Measurements from ENCODE around the gene ADAMTSL1.

ADAMTSL1 gene

GRCh38 chr9:18798508-18799290, 324.7 kb downstream of the ADAMTSL1 start:
- no peak for ATAC-seq
- peak overlapping the region in 1 of 2 donors; percentile 44 for H3K27ac Mint-ChIP-seq
- H3K4me3 Mint-ChIP-seq, result no peak overlapping the region
- no peak for DNase-seq
- H3K27me3 Mint-ChIP-seq, result no peaks in the 10 kb centered on the region
- H3K4me1 Mint-ChIP-seq, result no peaks in the 10 kb centered on the region
- H3K9me3 Mint-ChIP-seq, result no peaks in the 10 kb centered on the region

DNA sequence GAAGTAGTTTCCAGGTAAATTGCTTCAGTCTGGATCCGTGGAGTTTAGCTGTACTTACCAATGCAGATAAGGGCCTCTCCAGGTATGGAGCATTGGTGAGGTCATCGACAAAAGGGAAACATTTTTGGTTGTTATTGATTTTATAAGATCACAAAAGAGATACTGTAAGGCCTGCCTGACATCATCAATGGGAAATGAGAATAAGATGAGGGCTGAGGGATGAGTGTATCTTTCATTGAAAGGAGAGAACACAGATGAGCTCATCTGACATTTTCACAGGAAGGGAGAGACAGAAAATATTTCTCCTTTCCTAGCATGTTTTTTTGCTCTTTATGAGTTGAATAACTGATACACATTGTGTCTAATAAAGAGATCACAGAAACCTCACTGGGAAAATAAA, 325.5 kb downstream of the ADAMTSL1 start:
- no peaks in the 10 kb centered on the region for H3K9me3 Mint-ChIP-seq
- DNase-seq, result no peak
- H3K4me3 Mint-ChIP-seq, result no peak overlapping the region
- no peaks in the 10 kb centered on the region for H3K27me3 Mint-ChIP-seq
- H3K27ac Mint-ChIP-seq, result no peak overlapping the region
- ATAC-seq, result no peak
- H3K4me1 Mint-ChIP-seq, result no peaks in the 10 kb centered on the region

DNA sequence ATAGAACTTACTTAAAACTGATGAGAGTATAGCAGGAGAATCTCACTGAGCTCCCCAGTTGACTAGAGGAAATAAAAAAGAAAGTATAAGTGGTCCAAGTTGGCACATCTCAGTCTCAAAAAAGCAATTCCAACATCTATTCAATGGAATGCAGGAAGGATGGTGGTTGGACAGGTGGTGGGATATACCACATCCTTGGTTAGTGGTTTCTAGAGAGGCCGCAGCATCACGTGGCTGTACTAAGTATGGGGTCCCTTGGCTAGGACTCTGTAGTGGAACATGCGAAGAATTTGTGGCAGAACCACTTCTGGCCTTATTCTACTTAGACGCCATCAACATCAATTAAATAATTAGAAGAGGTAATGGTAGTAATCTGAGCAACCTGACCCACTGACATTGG, 326.6 kb downstream of the ADAMTSL1 start:
- ATAC-seq, result no peak
- DNase-seq, result no peak
- no peak overlapping the region for H3K4me3 Mint-ChIP-seq
- H3K27ac Mint-ChIP-seq, result no peak overlapping the region
- H3K9me3 Mint-ChIP-seq, result no peaks in the 10 kb centered on the region
- no peaks in the 10 kb centered on the region for H3K27me3 Mint-ChIP-seq
- no peaks in the 10 kb centered on the region for H3K4me1 Mint-ChIP-seq

GRCh38 chr9:18805386-18805785, 331.4 kb downstream of the ADAMTSL1 start:
- ATAC-seq (no peak), DNase-seq (no peak)
- Mint-ChIP-seq H3K27ac (no peak overlapping the region), H3K4me3 (no peak overlapping the region), H3K4me1 (no peaks in the 10 kb centered on the region), H3K27me3 (no peaks in the 10 kb centered on the region), H3K9me3 (no peaks in the 10 kb centered on the region)

GRCh38 chr9:18806232-18807080, 332.5 kb downstream of the ADAMTSL1 start:
- Mint-ChIP-seq H3K4me1 (no peaks in the 10 kb centered on the region), H3K27ac (no peak overlapping the region), H3K9me3 (no peaks in the 10 kb centered on the region), H3K4me3 (no peak overlapping the region), H3K27me3 (no peaks in the 10 kb centered on the region)
- no peak for ATAC-seq
- no peak for DNase-seq

GRCh38 chr9:18810581-18810980, 336.6 kb downstream of the ADAMTSL1 start:
- DNase-seq (no peak), ATAC-seq (no peak)
- Mint-ChIP-seq H3K4me1 (no peaks in the 10 kb centered on the region), H3K27me3 (no peaks in the 10 kb centered on the region), H3K9me3 (no peaks in the 10 kb centered on the region), H3K4me3 (no peak overlapping the region), H3K27ac (no peak overlapping the region)

DNA sequence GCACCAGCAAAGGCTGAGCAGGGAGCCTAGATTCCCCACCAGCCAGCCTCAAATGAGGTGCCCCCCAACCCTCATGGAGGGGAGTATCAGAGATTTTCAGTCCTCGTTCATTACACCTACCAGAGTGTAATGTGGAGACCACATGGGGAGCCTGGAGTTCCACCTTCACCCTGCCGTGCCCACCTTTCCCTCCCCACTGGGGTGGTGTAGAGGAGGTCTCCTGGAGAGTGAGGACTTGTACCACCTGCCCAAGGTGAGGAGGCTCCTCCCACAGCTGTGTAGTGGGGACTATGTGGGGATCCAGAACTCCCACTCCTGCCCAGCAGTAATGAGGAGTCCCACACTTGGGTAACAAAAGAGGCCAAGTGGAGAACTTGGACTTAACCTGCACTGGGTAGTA, 337.2 kb downstream of the ADAMTSL1 start:
- Mint-ChIP-seq H3K27ac (no peak overlapping the region), H3K27me3 (no peaks in the 10 kb centered on the region), H3K9me3 (no peaks in the 10 kb centered on the region), H3K4me3 (no peak overlapping the region), H3K4me1 (no peaks in the 10 kb centered on the region)
- DNase-seq, result no peak
- ATAC-seq, result no peak

DNA sequence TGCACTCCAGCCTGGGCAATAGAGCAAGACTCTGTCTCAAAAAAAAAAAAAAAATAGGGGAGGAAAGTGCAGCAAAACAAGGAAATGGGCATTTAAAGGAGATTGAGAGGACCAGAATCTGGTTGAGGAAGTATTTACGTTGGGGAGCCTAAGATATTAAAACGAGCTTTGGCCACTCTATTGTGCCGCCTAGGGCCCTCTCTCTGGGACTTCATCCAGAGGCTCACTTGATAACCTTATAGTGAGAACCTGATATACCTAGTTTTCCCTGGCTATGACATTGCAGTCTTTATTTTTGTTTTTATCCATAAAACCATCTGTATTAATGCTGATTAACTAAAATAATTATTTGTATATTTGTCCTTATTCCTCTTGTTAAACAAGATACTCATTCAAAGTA, 345.5 kb downstream of the ADAMTSL1 start:
- DNase-seq (no peak), ATAC-seq (no peak)
- Mint-ChIP-seq H3K27me3 (no peaks in the 10 kb centered on the region), H3K9me3 (no peaks in the 10 kb centered on the region), H3K27ac (no peak overlapping the region), H3K4me3 (no peak overlapping the region), H3K4me1 (no peaks in the 10 kb centered on the region)

DNA sequence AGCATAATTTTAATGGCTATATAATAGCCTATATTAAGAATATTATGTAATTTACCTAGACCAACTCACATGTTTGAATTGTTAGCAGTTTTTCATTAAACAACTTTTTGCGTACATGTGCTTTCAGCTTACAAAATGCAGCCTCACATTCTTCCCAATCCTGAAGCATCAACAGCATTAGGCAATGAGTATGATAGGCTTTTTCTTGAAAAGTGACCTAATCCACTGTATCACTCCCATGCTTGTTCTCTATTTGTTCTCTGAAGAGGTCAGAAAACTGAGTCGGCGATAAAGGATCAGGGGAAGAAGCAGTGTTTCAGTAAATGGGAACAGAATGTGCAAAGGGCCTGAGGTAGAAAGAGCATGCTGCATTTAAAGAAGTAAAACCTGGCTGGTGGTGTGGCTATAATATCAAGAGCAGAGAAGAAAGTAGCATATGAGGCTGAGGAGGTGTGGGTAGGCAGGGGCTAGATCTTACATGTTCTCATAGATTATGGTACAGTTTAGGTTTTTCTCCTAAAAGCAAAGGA, 346.7 kb downstream of the ADAMTSL1 start:
- no peak for DNase-seq
- H3K4me1 Mint-ChIP-seq, result peaks cover 4% of the 10 kb centered on the region
- no peak for ATAC-seq
- no peak overlapping the region for H3K27ac Mint-ChIP-seq
- no peaks in the 10 kb centered on the region for H3K9me3 Mint-ChIP-seq
- no peaks in the 10 kb centered on the region for H3K27me3 Mint-ChIP-seq
- H3K4me3 Mint-ChIP-seq, result no peak overlapping the region

GRCh38 chr9:18821788-18822187, 347.8 kb downstream of the ADAMTSL1 start:
- DNase-seq, result no peak
- Mint-ChIP-seq H3K27ac (no peak overlapping the region), H3K4me1 (peaks cover 12% of the 10 kb centered on the region), H3K4me3 (no peak overlapping the region), H3K9me3 (no peaks in the 10 kb centered on the region), H3K27me3 (no peaks in the 10 kb centered on the region)
- no peak for ATAC-seq

DNA sequence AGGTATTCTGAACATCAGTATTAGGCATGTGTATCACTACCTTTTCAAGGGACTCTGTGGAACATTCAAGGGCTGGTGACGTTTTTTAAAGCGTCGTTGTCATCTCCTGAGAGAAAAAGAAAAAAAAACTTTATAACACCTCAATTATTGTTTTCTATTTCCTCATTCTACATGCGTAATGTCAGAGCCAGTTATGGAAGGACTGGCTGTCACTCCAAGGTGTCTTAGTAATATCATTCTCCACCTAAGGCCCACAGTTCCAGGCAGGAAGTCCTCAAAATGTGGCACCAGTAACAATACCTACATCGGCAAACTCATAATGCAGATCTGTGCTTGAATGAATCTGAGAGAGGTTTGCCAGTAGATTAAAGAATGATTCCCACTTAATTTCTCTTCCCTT, 348.9 kb downstream of the ADAMTSL1 start:
- ATAC-seq, result no peak
- H3K4me3 Mint-ChIP-seq, result no peak overlapping the region
- H3K27ac Mint-ChIP-seq, result no peak overlapping the region
- DNase-seq, result no peak
- H3K4me1 Mint-ChIP-seq, result peaks cover 12% of the 10 kb centered on the region
- H3K9me3 Mint-ChIP-seq, result no peaks in the 10 kb centered on the region
- no peaks in the 10 kb centered on the region for H3K27me3 Mint-ChIP-seq

DNA sequence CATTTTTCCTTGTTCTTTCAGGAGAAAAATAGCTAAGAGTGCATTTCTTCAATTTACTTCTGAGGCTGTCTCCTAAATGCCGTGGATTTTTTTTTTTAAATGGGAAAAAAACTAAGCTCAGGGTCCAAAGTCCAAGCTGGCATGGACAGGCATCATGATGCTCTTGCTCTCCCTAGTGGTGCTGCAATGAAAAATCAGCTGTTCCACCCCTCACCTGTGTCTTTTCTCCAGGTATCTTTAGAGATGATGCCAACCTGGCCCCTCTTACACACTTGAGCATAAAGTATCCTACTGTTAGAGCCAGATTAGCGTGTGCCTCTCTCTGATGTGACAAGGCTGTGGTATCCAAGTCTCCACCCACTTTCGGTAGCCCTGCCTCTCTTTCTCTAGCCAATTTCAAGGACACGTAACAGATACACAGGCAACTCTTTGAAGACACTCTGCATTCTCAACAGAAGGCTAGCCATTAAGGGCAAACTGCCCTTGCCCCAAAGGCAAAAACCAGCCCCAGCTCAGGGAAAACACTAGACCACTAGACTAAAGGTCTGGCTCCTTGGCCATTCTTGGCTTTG, 350.2 kb downstream of the ADAMTSL1 start:
- peaks cover 12% of the 10 kb centered on the region for H3K4me1 Mint-ChIP-seq
- ATAC-seq (no peak), DNase-seq (no peak)
- H3K9me3 Mint-ChIP-seq, result no peaks in the 10 kb centered on the region
- peak overlapping the region in 1 of 2 donors; percentile 71 for H3K27ac Mint-ChIP-seq
- no peak overlapping the region for H3K4me3 Mint-ChIP-seq
- no peaks in the 10 kb centered on the region for H3K27me3 Mint-ChIP-seq

GRCh38 chr9:18825656-18826170, 351.8 kb downstream of the ADAMTSL1 start:
- ATAC-seq (no peak), DNase-seq (no peak)
- H3K27ac Mint-ChIP-seq, result peak overlapping the region; percentile 63 to 78
- H3K4me1 Mint-ChIP-seq, result peaks cover 12% of the 10 kb centered on the region
- no peaks in the 10 kb centered on the region for H3K9me3 Mint-ChIP-seq
- no peaks in the 10 kb centered on the region for H3K27me3 Mint-ChIP-seq
- H3K4me3 Mint-ChIP-seq, result no peak overlapping the region

DNA sequence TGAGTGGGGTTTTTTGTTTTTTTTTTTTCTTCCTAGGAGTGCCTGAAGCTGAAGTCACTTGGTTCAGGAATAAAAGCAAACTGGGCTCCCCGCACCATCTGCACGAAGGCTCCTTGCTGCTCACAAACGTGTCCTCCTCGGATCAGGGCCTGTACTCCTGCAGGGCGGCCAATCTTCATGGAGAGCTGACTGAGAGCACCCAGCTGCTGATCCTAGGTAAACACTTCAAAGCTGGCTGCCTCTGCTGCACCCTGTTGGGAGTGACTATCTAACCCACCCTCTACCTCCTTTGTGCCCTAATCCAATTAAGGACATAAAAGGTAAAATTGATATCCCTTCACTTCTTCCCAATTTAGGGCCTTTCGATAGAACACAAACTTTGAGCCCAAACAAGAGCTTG, 352.3 kb downstream of the ADAMTSL1 start:
- peaks cover 12% of the 10 kb centered on the region for H3K4me1 Mint-ChIP-seq
- no peak for ATAC-seq
- H3K4me3 Mint-ChIP-seq, result no peak overlapping the region
- H3K27me3 Mint-ChIP-seq, result no peaks in the 10 kb centered on the region
- peak overlapping the region; percentile 62 to 78 for H3K27ac Mint-ChIP-seq
- no peaks in the 10 kb centered on the region for H3K9me3 Mint-ChIP-seq
- no peak for DNase-seq

DNA sequence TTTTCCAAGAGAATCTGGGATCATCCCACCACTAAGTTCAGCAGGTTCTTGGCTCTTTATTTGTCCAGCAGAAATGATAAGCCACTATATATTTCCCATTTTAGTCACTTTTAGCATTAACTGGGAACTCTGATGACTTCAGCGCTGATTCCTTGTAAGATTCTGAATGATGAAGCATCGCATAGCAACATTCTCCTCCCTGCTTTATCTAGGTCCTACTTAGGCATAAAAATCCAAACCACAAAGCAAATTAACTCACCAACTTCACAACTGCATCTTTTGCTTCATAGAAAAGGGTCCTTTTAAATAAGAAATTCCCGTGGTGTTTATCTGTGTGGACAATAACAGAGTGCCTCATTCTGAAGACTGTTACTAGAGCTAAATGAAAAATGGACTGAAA, 355.1 kb downstream of the ADAMTSL1 start:
- Mint-ChIP-seq H3K9me3 (no peaks in the 10 kb centered on the region), H3K27me3 (no peaks in the 10 kb centered on the region), H3K4me1 (peaks cover 12% of the 10 kb centered on the region), H3K27ac (no peak overlapping the region), H3K4me3 (no peak overlapping the region)
- no peak for DNase-seq
- no peak for ATAC-seq

- H3K27me3 Mint-ChIP-seq, result no peaks in the 10 kb centered on the region
- no peak overlapping the region for H3K4me3 Mint-ChIP-seq
- ATAC-seq (no peak), DNase-seq (no peak)
- H3K4me1 Mint-ChIP-seq, result peaks cover 12% of the 10 kb centered on the region
- H3K27ac Mint-ChIP-seq, result no peak overlapping the region
- no peaks in the 10 kb centered on the region for H3K9me3 Mint-ChIP-seq
Measured at GRCh38 chr9:18829873-18830272, 355.9 kb downstream of the ADAMTSL1 start.
